HFFc6 (cell line): Measurements from ENCODE around the gene YPEL5. TPM values are rescaled to one million over a fixed set of nuclear protein-coding genes. Genes with fewer than 3 reads are reported as not detected.
A peak's percentile ranks its signal among the peaks of the same experiment; 100 is the strongest.

ENCODE experiments used
- DNase-seq: peaks from one replicate; pipeline ENCODE4 v3.0.0-alpha.2; 2018
- H3K27ac Mint-ChIP-seq: 2 replicates; pipeline ENCODE4 v1.8.0; 2020; ENCODE audit warnings: mild to moderate bottlenecking, mixed read lengths
- H3K27me3 Mint-ChIP-seq: 2 replicates; pipeline ENCODE4 v1.8.0; 2021; ENCODE audit warnings: mild to moderate bottlenecking, moderate library complexity, mixed read lengths; ENCODE audit not compliant: insufficient read depth
- H3K36me3 Mint-ChIP-seq: 2 replicates; pipeline ENCODE4 v1.8.0; 2021; ENCODE audit warnings: low read depth, mixed read lengths
- H3K4me1 Mint-ChIP-seq: 2 replicates; pipeline ENCODE4 v1.8.0; 2020; ENCODE audit warnings: low read depth, mixed read lengths
- H3K4me3 Mint-ChIP-seq: 2 replicates; pipeline ENCODE4 v1.8.0; 2020; ENCODE audit warnings: mild to moderate bottlenecking, moderate library complexity, mixed read lengths
- H3K9me3 Mint-ChIP-seq: 2 replicates; pipeline ENCODE4 v1.8.0; 2020; ENCODE audit warnings: mild to moderate bottlenecking, mixed read lengths
- CTCF ChIP-seq: fragments of 200-600 bp; sonication (generic); IDR thresholded peaks from 2 replicates; pipeline ENCODE4 v1.5.0; 2021; ENCODE audit warnings: antibody characterized with exemption, mild to moderate bottlenecking
- total RNA-seq, 6 experiments: library from RNA; stranded (reverse); fragmentation: NEBNext Ultra II Directional; extraction: Animal tissue kit (Norgen Biotek cat#: 25700); gene quantifications; 2 replicates in 1 of 6; 3 replicates in 5 of 6; pipeline ENCODE4 v1.2.3, GENCODE V29; 2021

The YPEL5 gene
- total RNA-seq, 6 experiments from 2014 or later, result 81.8 to 110 (median 88.4) TPM

DNA sequence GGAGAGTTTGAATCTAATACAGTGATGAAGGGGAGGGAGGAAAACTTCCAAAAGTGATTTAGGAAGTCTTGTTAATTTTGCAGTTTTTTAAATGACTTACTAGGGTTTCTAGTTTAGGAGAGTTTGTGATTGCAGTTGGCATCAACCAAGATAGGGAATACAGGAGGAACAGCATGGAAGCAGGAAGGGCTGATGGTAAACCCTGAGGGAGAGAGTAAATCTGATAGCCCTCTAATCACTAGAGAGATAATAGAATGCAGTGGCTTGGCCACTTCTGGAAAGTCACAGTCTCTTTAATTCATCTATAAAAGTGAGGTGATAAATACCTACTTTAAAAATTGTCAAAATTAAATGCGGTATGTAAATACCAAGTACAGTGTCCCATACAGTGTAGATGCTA lies 5.6 kb downstream of the YPEL5 start:
- Mint-ChIP-seq H3K27me3 (no peaks in the 10 kb centered on the region), H3K4me3 (no peak overlapping the region), H3K4me1 (peaks cover 76% of the 10 kb centered on the region), H3K27ac (peak overlapping the region; percentile 2; the same call in 1 of the 2 replicates), H3K36me3 (peaks cover 37% of the 10 kb centered on the region), H3K9me3 (no peaks in the 10 kb centered on the region)
- no peak for TF ChIP-seq CTCF
- no peak for DNase-seq

GRCh38 chr2:30155202-30155601 lies 8.4 kb downstream of the YPEL5 start:
- no peak for TF ChIP-seq CTCF
- H3K4me3 Mint-ChIP-seq, result no peak overlapping the region
- no peaks in the 10 kb centered on the region for H3K27me3 Mint-ChIP-seq
- no peak for DNase-seq
- no peaks in the 10 kb centered on the region for H3K9me3 Mint-ChIP-seq
- H3K4me1 Mint-ChIP-seq, result peaks cover 52% of the 10 kb centered on the region
- no peak overlapping the region for H3K27ac Mint-ChIP-seq
- H3K36me3 Mint-ChIP-seq, result peaks cover 41% of the 10 kb centered on the region

- H3K4me3 Mint-ChIP-seq, result no peak overlapping the region
- H3K27ac Mint-ChIP-seq, result no peak overlapping the region
- H3K36me3 Mint-ChIP-seq, result peaks cover 37% of the 10 kb centered on the region
- DNase-seq, result no peak
- H3K27me3 Mint-ChIP-seq, result no peaks in the 10 kb centered on the region
- H3K4me1 Mint-ChIP-seq, result peaks cover 44% of the 10 kb centered on the region
- no peak for TF ChIP-seq CTCF
- no peaks in the 10 kb centered on the region for H3K9me3 Mint-ChIP-seq
Observed at GRCh38 chr2:30155889-30156658, 9.3 kb downstream of the YPEL5 start.

GRCh38 chr2:30157616-30158015 lies 10.8 kb downstream of the YPEL5 start:
- no peak for TF ChIP-seq CTCF
- no peak overlapping the region for H3K4me3 Mint-ChIP-seq
- no peaks in the 10 kb centered on the region for H3K27me3 Mint-ChIP-seq
- no peaks in the 10 kb centered on the region for H3K9me3 Mint-ChIP-seq
- H3K36me3 Mint-ChIP-seq, result peaks cover 27% of the 10 kb centered on the region
- H3K4me1 Mint-ChIP-seq, result peaks cover 31% of the 10 kb centered on the region
- H3K27ac Mint-ChIP-seq, result no peak overlapping the region
- no peak for DNase-seq

GRCh38 chr2:30159766-30160165 lies 13.0 kb downstream of the YPEL5 start:
- no peak overlapping the region for H3K4me3 Mint-ChIP-seq
- H3K36me3 Mint-ChIP-seq, result peaks cover 22% of the 10 kb centered on the region
- no peak overlapping the region for H3K27ac Mint-ChIP-seq
- TF ChIP-seq CTCF, result no peak
- no peaks in the 10 kb centered on the region for H3K27me3 Mint-ChIP-seq
- no peaks in the 10 kb centered on the region for H3K9me3 Mint-ChIP-seq
- no peak for DNase-seq
- peaks cover 24% of the 10 kb centered on the region for H3K4me1 Mint-ChIP-seq
